Colonic mucosa (tissue), 4 donors: ENCODE data around the gene DNAJA2. TPM values are rescaled to one million over a fixed set of nuclear protein-coding genes. Genes with fewer than 3 reads are reported as not detected.
A peak's percentile ranks its signal among the peaks of the same experiment; 100 is the strongest.

ENCODE experiments used
- DNase-seq: peaks from one replicate; pipeline ENCODE4 v3.0.0-alpha.2; 2020
- H3K27ac ChIP-seq: fragments of 200-600 bp; one replicate; pipeline ENCODE4 v1.8.0; 2021
- H3K27me3 ChIP-seq: fragments of 200-600 bp; one replicate; pipeline ENCODE4 v1.8.0; 2021
- H3K36me3 ChIP-seq: fragments of 200-600 bp; one replicate; pipeline ENCODE4 v1.8.0; 2021
- H3K4me1 ChIP-seq: fragments of 200-600 bp; one replicate; pipeline ENCODE4 v1.8.0; 2021; ENCODE audit warnings: mild to moderate bottlenecking
- H3K4me3 ChIP-seq: fragments of 200-600 bp; one replicate; pipeline ENCODE4 v1.8.0; 2021
- H3K9ac ChIP-seq, 2 donors: one replicate each; pipeline ENCODE4 v1.7.0; 2013; ENCODE audit warnings: control low read depth in 2 of 2, low read depth in 2 of 2, low read length in 2 of 2
- H3K9me3 ChIP-seq: fragments of 200-600 bp; one replicate; pipeline ENCODE4 v1.8.0; 2021
- intact Hi-C: fragments of 100-400 bp; cut with DNase I; formaldehyde crosslinking; loops from one replicate; pipeline ENCODE4 v1.14.1; 2022
- total RNA-seq, 2 donors: library from RNA; stranded (reverse); fragmentation: NEBNext Ultra II Directional in 1 of 2; extraction: Animal tissue kit (Norgen Biotek cat#: 25700) in 1 of 2; gene quantifications; one replicate each; pipeline ENCODE4 v1.2.1, GENCODE V29; 2021
- TF ChIP-seq, protein P1 (sequence below): fragments of 200-600 bp; IDR thresholded peaks from one replicate; pipeline ENCODE4 v1.8.0; 2022; ENCODE audit warnings: antibody characterized with exemption, mild to moderate bottlenecking
- donor health status: healthy.
- donor health status: DM: no; HTN: no; CAD: no.
- donor health status: DM: no; HTN: no; CAD: no.

The DNAJA2 gene
- total RNA-seq, 2 donors from 2014 or later: 58.2 to 70.4 TPM

DNA sequence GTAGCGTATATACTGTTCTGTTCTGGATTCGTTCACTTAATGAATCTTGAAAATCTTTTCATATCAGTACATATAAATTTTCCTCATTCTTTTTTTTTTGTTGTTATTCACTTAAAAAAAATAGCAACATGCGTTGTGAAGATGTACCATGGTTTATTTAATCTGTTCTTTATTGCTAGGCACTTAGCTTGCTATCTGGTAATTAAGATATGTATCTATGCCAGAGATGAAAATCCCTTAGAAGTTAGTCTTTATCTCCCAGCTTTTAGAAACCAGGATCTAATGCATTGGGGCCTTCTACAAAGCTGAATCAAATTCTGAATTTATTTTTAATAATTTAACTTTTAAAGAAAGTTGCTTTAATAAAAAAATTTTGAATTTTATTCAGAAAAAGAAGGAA is 13.0 kb upstream of the DNAJA2 start:
- H3K4me3 ChIP-seq: no peak overlapping the region
- H3K4me1 ChIP-seq: no peaks in the 10 kb centered on the region
- TF ChIP-seq, protein P1, sequence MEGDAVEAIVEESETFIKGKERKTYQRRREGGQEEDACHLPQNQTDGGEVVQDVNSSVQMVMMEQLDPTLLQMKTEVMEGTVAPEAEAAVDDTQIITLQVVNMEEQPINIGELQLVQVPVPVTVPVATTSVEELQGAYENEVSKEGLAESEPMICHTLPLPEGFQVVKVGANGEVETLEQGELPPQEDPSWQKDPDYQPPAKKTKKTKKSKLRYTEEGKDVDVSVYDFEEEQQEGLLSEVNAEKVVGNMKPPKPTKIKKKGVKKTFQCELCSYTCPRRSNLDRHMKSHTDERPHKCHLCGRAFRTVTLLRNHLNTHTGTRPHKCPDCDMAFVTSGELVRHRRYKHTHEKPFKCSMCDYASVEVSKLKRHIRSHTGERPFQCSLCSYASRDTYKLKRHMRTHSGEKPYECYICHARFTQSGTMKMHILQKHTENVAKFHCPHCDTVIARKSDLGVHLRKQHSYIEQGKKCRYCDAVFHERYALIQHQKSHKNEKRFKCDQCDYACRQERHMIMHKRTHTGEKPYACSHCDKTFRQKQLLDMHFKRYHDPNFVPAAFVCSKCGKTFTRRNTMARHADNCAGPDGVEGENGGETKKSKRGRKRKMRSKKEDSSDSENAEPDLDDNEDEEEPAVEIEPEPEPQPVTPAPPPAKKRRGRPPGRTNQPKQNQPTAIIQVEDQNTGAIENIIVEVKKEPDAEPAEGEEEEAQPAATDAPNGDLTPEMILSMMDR: no peak
- no peak overlapping the region for H3K9ac ChIP-seq
- no peaks in the 10 kb centered on the region for H3K9me3 ChIP-seq
- H3K27me3 ChIP-seq: no peaks in the 10 kb centered on the region
- no peak for DNase-seq
- no peak overlapping the region for H3K27ac ChIP-seq
- intact Hi-C loops: no loop called here
- H3K36me3 ChIP-seq: no peaks in the 10 kb centered on the region

DNA sequence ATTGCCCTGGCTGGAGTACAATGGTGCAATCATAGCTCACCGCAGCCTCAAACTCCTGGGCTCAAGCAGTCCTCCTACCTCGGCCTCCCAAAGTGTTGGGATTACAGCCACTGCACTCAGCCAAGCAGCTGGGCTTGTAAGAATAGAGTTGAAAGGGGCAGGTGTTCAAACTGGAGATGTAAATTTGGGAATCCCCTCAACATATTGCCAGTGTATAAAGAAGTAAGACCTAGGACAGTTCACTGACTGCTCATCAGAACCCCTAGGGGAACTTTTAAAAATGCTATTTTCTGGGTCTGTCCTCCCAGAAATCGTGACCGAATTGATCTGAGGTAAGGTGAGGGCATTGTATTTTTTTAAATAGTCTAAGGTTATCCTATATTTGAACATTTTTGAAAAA is 8.9 kb upstream of the DNAJA2 start:
- no peak overlapping the region for H3K27ac ChIP-seq
- DNase-seq: no peak
- intact Hi-C loops: no loop called here

DNA sequence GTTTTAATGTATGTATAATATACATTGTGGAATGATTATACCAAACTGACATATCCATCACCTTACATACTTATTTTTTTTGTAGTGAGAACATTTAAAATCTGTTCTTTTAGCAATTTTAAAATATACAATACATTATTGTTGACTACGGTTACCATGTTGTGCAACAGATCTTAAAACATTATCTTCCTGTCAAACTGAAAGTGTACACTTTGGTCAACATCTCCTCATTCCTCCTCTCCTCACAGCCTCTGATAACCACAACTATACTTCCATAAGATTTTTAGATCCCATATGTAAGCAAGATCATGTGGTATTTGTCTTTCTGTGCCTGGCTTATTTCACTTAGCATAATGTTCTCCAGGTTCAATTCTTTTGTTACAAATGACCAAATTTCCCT is 7.5 kb upstream of the DNAJA2 start:
- H3K4me3 ChIP-seq: no peak overlapping the region
- no peak for DNase-seq
- no peak overlapping the region for H3K9ac ChIP-seq
- no peaks in the 10 kb centered on the region for H3K36me3 ChIP-seq
- no peaks in the 10 kb centered on the region for H3K4me1 ChIP-seq
- H3K27ac ChIP-seq: no peak overlapping the region
- intact Hi-C loops: no loop called here
- TF ChIP-seq, protein P1: no peak
- H3K27me3 ChIP-seq: no peaks in the 10 kb centered on the region
- H3K9me3 ChIP-seq: no peaks in the 10 kb centered on the region

More for the DNA sequence above, 8.9 kb upstream of the DNAJA2 start:
- Histone ChIP-seq H3K27me3 (no peaks in the 10 kb centered on the region), H3K4me1 (no peaks in the 10 kb centered on the region), H3K9ac (no peak overlapping the region), H3K4me3 (no peak overlapping the region), H3K36me3 (no peaks in the 10 kb centered on the region), H3K9me3 (no peaks in the 10 kb centered on the region)
- TF ChIP-seq, protein P1: no peak

DNA sequence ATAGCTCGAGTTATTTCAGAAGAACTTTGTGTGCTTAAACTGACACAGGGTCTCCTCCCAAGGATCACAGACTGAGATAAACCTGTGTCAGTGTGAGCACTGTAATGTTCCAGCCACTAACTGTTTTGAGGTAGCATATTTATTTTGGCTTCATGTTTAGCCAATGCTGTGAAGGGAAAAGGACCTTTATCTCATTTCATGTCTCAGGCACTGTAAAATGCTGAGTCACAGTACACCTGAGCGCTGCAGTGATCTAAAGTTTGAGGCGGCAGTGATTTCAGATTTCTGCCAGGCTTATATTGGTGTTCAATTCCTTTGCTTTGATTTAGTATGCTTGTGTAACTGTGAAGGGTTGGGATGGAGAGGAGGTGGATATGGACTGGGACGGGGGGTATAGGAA is 3.1 kb upstream of the DNAJA2 start:
- Histone ChIP-seq H3K4me1 (no peaks in the 10 kb centered on the region), H3K36me3 (no peaks in the 10 kb centered on the region), H3K9me3 (no peaks in the 10 kb centered on the region), H3K9ac (no peak overlapping the region), H3K27ac (no peak overlapping the region), H3K4me3 (no peak overlapping the region), H3K27me3 (no peaks in the 10 kb centered on the region)
- DNase-seq: peak; percentile 23
- TF ChIP-seq, protein P1: no peak
- intact Hi-C loops: no loop called here

DNA sequence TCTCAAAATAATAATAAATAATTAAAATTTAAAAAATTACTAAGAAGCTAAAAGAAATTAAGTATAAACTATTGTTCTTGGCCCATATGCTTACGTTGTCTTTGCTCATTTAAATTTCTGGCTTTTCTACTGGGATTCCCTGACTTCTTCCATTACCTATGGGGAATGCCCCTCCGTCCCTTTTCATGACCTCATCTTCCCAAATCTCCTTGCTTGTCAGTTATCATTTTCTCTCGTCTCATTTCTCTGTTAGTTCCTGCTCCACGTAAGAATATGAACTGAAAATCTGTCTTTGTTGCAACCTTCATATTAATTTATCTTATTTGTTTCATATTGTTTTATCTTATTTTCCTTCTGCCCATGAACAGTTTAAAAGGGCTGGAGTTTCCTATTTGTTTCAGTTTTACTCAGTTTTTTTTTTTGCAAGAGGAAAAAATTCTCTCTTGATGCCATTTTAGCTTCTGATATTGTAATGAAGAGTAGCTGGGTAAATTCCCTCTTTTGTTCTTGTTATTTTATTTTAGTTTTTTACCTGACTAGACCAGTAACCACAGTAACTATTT is 2.5 kb upstream of the DNAJA2 start:
- no peak for DNase-seq
- H3K27ac ChIP-seq: no peak overlapping the region
- no peaks in the 10 kb centered on the region for H3K36me3 ChIP-seq
- intact Hi-C loops: no loop called here
- H3K27me3 ChIP-seq: no peaks in the 10 kb centered on the region
- TF ChIP-seq, protein P1: no peak
- H3K4me3 ChIP-seq: no peak overlapping the region
- H3K9me3 ChIP-seq: no peaks in the 10 kb centered on the region
- H3K4me1 ChIP-seq: no peaks in the 10 kb centered on the region
- H3K9ac ChIP-seq: no peak overlapping the region
